ENCODE results near the gene DNPH1. TPM values are rescaled to one million over a fixed set of nuclear protein-coding genes. Genes with fewer than 3 reads are reported as not detected.

Gene DNPH1
- polyA plus RNA-seq, 1 donor, result 20.3 TPM

GRCh38 chr6:43263314-43264178 lies 34.3 kb upstream of the DNPH1 start:
- DNase-seq, result peak; percentile 63

GRCh38 chr6:43262780-43263313 lies 33.6 kb upstream of the DNPH1 start:
- no peak for DNase-seq

DNA sequence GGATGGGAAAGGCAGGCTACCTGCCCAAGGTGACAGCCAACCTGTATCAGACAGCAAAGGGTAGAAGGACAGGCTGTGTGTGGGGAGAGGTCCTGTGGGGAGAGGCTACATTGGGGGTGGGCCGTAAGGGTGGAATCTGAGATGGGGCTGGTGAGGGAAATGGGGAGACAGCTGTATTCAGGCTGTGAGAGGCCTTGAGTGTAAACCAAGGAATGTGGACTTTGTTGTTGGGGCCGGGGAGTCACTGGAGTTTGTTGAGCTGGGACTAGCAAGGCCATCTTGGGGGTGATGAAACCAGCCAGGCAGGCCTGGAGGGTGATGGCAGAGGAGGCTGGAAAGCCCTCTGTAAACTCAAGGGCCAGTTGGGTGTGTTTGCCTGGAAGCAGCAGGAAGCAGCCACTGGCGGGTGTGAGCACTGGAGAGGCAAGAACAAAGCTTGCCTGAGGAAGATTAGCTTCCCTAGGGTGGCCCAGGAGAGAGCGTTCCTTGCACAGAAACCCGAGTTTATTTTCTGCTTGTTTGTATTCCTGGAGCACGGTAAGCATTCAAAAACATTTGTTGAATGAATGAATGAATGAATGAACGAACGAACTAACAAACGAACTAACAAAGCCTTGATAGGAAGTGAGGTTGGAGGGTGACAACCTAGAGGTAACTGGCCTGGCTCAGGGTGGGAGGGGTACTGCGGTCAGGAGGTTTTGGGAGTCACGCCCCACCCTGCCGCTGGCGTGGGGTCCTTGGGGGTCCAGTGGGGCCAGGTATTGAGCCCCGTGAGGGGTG lies 32.9 kb upstream of the DNPH1 start:
- no peak for DNase-seq

DNA sequence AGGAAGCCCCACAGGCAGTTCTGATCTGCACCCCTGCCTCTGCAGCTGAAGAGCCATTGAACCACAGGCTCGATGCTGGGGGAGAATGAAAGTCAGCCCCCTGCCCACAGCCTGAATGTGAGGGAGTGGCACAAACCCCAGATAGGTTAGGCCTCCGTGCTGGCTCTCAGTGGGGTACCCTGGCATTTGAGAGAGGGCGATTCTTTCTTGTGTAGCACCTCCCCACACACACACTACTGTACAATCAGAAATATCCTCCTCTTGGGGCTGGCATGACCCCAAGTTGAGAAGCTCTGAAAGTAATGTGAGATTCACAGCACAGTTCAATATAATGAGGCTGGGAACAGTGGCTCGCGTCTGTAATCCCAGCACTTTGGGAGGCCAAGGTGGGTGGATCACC lies 31.9 kb upstream of the DNPH1 start:
- DNase-seq, result no peak

GRCh38 chr6:43260791-43261190 lies 31.5 kb upstream of the DNPH1 start:
- DNase-seq, result no peak

DNA sequence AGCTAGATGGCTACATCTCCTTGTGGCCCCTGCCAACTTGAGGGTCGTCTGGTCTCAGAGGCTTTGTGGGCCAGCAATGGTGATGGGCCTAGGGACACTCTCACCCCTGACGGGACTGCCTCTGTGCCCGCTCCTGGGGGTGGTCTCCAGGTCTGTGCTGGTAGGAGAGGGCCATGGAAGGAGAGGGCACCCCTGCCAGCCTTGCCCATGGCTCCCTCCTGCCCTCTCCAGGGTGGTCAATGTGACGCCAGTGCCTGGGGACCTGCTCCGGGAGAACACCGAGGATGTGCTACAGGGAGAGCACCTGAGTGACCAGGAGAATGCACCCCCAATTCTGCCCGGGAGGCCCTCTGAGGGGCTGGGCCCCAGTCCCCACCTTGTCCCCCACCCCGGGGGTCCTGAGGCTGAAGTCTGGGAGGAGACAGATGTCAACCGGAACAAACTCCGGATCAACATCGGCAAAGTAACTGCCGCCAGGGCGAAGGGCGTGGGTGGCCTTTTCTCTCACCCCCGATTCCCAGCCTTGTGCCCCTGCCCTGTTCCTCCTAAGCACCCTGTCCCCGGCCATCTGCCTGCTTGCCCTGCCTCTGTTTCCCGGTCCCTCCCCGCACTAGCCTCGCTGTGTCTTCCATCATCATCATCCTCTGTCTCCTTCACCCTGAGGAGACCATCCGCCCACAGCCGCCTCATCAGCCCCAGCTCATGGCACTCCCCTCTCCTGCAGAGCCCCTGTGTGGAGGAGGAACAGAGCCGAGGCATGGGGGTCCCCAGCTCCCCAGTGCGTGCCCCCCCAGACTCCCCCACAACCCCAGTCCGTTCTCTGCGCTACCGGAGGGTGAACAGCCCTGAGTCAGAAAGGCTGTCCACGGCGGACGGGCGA lies 29.8 kb upstream of the DNPH1 start:
- no peak for DNase-seq

DNA sequence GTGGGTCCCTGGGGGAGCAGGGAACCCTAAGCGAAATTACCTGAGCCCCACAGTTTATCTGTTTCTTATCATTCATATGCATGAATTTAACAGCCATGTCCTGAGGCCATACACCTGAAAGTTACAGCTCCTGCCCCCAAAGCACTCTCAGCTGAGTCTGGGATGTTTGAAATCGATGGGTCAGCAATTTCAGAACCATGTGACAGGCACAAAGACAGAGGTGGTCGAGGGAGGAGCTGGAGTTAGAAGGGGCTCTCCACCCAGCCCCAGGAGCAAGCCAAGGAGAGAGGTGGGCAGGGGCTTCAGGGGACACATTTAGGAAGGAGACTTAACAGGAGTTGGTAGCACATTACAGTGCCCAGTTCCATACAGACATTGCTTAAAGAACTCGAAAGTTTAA lies 28.9 kb upstream of the DNPH1 start:
- DNase-seq, result no peak

DNA sequence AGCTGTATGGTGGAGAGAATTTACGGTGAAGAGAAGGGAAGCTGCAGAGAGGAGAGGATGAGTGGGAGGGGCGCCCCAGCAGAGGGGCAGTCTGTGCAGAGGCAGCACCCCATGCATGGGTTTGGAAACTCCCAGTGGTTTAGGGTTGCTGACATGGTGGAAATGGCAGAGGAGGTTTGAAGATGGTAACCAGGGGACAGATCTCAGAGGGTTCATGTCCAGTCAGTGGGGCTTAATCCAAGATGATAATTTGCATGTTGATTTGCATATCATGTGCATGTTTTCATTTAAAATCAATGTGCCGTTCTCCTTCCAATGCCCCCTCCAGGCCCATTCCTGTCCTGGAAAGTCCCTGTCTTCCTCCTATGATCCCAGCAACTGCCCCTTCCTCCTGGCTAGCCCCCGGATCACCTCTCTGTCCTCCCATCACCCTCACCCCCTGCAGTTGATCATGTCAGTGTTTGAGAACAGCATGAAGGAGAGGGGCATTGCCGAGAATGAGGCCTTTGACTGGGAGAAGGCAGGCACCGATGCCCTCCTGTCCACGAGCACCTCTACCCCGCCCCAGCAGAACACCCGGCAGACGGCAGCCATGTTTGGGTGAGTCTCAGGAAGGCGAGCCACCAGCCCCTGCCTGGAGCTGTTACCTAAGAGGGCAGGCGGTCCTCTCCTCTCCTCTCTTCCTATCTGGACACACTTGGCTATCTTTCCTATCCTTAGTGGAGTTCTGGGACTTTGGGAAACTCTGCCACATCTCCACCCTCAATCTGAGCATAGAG lies 28.3 kb upstream of the DNPH1 start:
- no peak for DNase-seq

- DNase-seq, result no peak
These were observed 27.5 kb upstream of the DNPH1 start for GRCh38 chr6:43256670-43257366.

- no peak for DNase-seq
These were observed 26.2 kb upstream of the DNPH1 start for GRCh38 chr6:43255408-43256054.

GRCh38 chr6:43254846-43255245 lies 25.6 kb upstream of the DNPH1 start:
- DNase-seq, result no peak

DNA sequence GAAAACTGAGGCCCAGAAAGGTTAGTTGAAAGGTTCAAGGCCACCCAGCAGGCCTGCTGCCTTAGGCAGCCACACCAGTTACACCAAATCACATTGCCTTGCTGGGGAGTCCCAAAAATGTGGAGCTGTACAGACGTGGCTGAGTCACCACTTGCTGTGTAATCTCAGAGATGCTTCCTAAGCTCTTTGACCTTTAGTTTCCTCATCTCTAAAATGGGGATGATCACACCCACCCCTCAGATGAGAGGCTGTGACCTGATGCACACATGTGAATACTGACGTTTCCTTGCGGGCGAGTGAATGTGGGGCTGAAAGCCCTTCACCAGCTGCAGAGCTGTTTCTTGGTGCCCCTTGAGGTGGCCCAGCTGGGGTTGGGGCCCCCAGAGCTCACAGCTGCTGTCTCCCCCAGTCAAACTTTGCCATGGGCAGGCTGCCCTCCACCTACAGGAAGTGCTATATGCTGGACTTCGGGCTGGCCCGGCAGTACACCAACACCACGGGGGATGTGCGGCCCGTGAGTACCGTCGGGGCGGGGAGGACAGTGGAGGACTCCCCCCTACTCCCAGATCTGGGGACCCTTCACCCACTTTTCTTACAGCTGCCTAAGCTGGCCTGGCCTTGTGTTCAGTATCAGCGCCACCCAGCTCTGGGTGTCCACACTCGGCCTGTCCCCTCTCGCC lies 25.0 kb upstream of the DNPH1 start:
- no peak for DNase-seq

- DNase-seq, result no peak
These were observed 24.1 kb upstream of the DNPH1 start for GRCh38 chr6:43253401-43253800.

DNA sequence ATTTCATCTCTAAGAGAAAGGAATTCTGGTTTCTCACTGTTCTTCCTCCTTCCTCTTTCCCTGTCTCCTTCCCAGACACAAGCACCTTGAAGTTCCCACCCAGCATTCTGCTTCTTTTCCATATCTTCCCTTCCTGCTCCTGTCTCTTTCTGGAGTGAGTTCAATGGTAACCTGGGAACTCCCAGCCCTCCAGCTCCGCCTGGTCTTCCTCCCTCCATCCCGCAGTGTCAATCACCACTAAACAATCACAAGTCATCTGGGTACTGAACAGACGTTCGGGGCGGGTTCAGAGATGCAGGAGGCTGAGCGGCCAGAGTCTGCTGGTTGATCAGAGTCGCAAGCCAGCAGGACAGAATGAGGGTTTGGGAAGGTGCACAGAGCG lies 21.7 kb upstream of the DNPH1 start:
- DNase-seq, result no peak

GRCh38 chr6:43248791-43249190 lies 19.5 kb upstream of the DNPH1 start:
- no peak for DNase-seq

- no peak for DNase-seq
These were observed 18.8 kb upstream of the DNPH1 start for GRCh38 chr6:43248101-43248500.

- peak; percentile 59 for DNase-seq
These were observed 18.1 kb upstream of the DNPH1 start for GRCh38 chr6:43247114-43247999.

- no peak for DNase-seq
These were observed 17.2 kb upstream of the DNPH1 start for GRCh38 chr6:43246301-43247113.
